HG03439 (cell line): ENCODE results near the gene ZYG11A.

Experiments
- ATAC-seq: cut with Tn5 transposase; IDR thresholded peaks from one replicate; pipeline ENCODE4 v1.9.1; 2021; ENCODE audit warnings: mild to moderate bottlenecking, moderate library complexity; ENCODE audit not compliant: unreplicated experiment

The ZYG11A gene

GRCh38 chr1:52916241-52916975, 73.8 kb downstream of the ZYG11A start:
- no peak for ATAC-seq

- no peak for ATAC-seq
Measured at GRCh38 chr1:52917156-52917555, 74.6 kb downstream of the ZYG11A start.

- ATAC-seq: no peak
Measured at GRCh38 chr1:52917581-52917980, 75.0 kb downstream of the ZYG11A start.

- ATAC-seq: no peak
Measured at GRCh38 chr1:52918201-52918600, 75.6 kb downstream of the ZYG11A start.

GRCh38 chr1:52919051-52919722, 76.6 kb downstream of the ZYG11A start:
- no peak for ATAC-seq

GRCh38 chr1:52919723-52920483, 77.3 kb downstream of the ZYG11A start:
- no peak for ATAC-seq

GRCh38 chr1:52920791-52921291, 78.3 kb downstream of the ZYG11A start:
- peak; percentile 4 for ATAC-seq

GRCh38 chr1:52925571-52926005, 83.0 kb downstream of the ZYG11A start:
- no peak for ATAC-seq

- ATAC-seq: no peak
Measured at GRCh38 chr1:52926864-52927211, 84.3 kb downstream of the ZYG11A start.

- ATAC-seq: no peak
Measured at GRCh38 chr1:52927212-52928014, 84.9 kb downstream of the ZYG11A start, which contains the start of gene SCP2. Gene SCP2 (plus strand): TSS chr1:52927276. CDS start chr1:52927397, 121 bp downstream.

GRCh38 chr1:52928015-52928404, 85.5 kb downstream of the ZYG11A start:
- ATAC-seq: no peak

- ATAC-seq: no peak
Measured at GRCh38 chr1:52929019-52929418, 86.5 kb downstream of the ZYG11A start.

GRCh38 chr1:52937433-52938182, 95.0 kb downstream of the ZYG11A start:
- ATAC-seq: no peak

GRCh38 chr1:52938183-52938451, 95.6 kb downstream of the ZYG11A start:
- no peak for ATAC-seq

- no peak for ATAC-seq
Measured at GRCh38 chr1:52943876-52944416, 101.4 kb downstream of the ZYG11A start.

GRCh38 chr1:52944566-52944965, 102.0 kb downstream of the ZYG11A start:
- ATAC-seq: no peak
